HL-60/S4 treated with retinoic acid at 250 ng/mL for 4 days and 3 days (cell line): Measurements from ENCODE around the gene SUSD1.
"Not testable (repeated sequence)": the region's sequence is repeated elsewhere in the genome, so short reads cannot be mapped to it uniquely, and the experiment has no call there.

ENCODE experiments used
- in situ Hi-C: fragments of 300-500 bp; cut with MboI; formaldehyde crosslinking; loops from 2 replicates; pipeline ENCODE4 v1.7.0; 2022; ENCODE audit warnings: low sequenced_read_pairs

The SUSD1 gene

GRCh38 chr9:112174222-112174964, 704 bp downstream of the SUSD1 start:
- in situ Hi-C loops: no loop called here

DNA sequence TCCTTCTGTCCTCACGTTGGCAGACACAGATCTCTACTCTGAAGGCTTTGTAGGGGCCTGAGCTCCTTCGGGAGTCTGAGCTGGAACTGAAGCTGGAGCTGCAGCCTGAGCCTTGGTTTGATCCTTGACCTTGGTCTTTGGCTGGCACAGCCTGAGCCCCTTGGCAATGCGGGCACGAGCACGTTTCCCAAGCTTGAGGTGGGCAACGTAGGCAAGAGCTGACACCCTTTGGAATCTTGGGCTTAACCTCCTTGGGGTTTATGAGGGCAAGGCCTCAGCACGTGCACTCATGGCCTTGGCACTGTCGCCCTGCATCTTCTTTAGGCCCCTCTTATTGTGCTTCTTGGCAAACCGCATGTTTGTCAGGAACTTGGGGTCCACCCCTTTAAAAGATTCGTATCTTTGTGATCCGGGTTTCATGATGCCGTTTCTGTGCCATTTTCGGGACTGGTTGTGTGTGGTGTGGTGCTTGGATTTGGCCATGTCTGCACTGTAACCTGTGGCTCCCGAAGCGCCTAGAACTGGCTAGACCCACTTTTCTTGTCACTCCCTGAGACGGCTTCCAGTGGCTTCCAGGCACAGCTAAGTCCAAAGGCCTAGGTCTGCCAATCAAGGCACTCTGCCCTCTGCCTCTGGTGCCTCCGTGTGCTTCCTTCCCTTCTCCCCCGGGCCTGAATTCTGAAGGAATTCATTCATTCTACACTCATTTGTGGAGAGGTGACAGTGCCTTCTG, 1.4 kb downstream of the SUSD1 start:
- in situ Hi-C loops: no loop called here

GRCh38 chr9:112170968-112171367, 4.1 kb downstream of the SUSD1 start:
- in situ Hi-C loops: no loop called here

DNA sequence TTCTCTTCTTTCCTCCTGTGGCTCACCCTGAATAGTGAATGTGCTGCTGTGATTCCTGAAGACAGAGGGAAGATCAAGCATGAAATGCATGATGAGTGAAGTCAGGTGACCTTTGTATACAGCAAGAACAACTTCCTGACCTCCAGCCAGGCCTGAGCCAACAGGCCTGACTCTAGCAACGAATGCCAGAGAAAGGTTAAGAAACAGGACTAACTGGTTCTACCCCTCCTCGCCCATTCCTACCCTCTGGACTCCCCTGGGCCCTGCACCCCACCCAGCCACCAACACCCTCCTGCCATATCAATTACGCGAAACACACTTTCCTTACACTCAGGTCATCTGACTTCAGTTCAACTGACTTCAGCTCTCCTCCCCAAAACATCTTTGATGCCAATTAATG, 4.9 kb downstream of the SUSD1 start:
- in situ Hi-C loops: no loop called here

- in situ Hi-C loops: no loop called here
Observed at GRCh38 chr9:112169368-112169767, 5.7 kb downstream of the SUSD1 start.

GRCh38 chr9:112168197-112168596, 6.9 kb downstream of the SUSD1 start:
- in situ Hi-C loops: no loop called here

DNA sequence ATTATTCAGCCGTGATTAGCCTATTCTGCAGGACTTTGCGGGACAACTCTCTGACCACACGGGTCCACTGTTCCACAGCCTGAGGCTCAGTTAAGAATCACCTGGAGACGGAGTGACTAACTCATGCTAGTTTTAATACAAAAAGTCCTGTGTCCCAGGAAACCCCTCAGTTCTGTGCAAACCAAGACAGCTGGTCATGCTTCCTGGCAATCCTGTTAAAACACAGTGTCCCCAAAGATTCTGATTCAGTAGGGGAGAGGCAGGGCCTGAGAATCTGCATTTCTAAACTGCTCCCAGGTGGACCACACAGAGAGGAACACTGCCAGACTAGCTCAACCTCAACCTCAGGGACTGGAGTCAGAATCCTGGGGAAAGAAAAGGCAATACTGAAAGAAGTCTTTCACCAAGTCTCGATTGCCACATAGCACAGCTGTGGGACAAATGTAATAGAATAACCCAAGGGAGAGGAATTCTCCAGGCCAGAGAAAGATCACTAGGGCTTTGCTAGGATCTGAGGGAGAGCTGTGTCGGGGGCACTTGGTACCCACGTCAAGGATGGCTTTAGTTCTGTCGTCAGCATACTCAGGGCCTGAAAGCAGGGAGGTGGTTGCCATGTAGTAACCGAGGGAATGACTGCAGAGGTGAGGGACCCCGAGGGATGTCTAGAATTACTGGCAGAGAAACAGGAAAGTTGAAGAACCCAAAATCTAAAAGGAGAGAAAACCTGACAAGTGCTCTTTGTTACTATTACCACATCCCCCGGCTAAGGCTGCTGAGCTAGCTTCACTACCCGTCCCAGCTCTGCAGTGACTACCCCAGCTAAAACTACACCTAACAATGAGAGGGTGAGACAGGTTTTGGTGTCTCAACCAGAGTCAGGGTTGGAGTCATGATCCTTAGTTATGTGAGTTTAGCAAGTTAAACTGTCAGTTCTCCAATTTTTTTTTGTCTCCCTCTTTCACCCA, 8.6 kb downstream of the SUSD1 start:
- in situ Hi-C loops: no loop called here

DNA sequence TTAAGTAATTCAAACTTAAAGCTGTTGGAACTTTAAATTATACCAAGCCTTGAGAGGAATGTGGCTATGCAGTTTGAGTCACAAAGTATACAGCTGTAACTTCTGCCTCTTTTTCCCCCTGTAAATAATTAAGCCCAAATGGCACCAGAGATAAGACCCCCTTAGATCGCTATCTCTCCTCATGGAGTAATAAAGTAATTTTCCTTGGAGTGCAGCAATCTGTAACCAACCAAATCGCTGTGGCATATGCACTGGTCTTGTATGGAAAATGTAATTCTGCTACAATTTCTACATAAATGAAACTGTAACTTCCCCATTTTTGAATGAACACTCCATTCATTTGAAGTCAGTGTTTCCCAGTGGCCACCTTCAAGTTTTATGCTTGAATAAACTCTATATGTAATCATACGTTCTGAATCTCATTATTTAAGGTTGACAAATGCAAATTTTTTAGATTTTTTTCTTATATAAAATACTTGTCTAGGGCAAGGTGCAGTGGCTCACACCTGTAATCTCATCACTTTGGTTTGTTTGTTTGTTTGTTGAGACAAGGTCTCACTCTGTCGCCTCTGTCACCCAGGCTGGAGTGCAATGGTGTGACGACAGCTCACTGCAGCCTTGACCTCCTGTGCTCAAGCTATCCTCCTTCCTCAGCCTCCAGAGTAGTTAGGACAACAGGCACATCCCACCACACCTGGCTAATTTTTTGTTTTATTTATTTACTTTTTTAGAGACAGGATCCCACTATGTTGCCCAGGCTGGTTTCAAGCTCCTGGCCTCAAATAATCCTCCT, 12.3 kb downstream of the SUSD1 start:
- in situ Hi-C loops: no loop called here

DNA sequence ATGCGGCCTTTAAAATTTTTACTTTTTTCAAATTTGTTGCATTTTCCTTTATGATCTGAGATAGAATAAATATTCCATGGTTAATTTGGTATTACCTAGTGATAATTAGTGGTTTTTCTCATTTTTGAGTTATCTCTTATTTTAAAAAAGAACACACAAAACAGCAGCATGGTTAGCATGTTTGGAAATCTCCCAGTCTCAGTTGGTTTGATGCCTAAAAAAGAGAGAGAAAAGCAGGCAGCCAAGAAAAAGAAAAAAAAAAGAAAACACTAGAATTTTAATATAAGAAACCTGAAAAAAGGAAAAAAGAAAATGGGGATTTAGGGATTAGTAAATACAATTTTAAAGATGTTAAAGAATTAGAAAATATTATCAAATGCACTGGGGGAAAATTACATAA, 15.3 kb downstream of the SUSD1 start:
- in situ Hi-C loops: no loop called here

DNA sequence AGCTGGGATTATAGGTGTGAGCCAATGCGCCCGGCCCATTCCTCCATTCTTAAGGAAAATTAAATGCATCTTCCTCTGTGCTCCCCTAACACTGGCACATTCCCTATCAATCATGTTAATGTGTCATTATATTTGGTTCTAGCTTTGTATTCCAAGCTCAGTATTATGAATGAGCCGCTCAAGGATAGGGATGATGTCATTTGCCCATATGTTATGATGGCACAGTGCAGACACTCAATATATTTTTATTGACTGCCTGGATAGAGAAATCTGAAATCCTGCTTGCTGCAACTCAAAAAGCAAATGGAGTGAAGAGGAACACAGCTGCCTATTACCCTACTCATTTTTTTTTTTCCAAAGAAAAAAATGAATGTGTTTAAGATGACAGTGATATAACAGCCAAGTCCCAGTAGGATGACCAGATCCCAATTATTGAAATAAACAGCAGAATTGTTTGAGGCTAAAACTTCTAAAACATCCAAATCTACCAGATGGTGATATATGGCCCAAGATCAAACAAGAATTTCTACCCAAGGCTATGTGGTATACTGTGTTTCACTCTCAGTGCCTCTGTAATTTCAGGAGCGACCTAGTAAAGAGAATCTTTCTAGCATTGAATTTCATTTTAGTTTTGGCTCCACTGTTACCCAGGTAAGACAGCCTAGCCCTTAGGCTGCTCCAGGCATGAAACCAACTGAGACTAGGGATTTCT, 16.3 kb downstream of the SUSD1 start:
- in situ Hi-C loops: no loop called here

DNA sequence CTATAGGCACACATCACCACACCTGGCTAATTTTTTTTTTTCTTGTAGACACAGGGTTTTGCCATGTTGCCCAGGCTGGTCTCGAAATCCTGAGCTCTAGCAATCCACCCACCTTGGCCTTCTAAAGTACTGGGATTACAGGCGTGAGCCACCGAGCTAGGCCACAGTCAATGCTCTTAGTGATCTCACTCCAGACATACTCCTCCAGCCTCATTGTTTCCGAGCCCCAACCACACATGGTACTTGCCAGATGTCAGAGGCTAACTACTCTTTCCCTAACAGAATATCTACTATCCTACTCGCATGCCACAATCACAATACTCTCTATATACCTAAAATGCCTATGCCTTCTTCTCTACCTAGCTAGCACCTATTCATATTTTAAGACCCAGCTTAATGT, 17.1 kb downstream of the SUSD1 start:
- in situ Hi-C loops: no loop called here

GRCh38 chr9:112157087-112157486, 18.0 kb downstream of the SUSD1 start:
- in situ Hi-C loops: no loop called here

DNA sequence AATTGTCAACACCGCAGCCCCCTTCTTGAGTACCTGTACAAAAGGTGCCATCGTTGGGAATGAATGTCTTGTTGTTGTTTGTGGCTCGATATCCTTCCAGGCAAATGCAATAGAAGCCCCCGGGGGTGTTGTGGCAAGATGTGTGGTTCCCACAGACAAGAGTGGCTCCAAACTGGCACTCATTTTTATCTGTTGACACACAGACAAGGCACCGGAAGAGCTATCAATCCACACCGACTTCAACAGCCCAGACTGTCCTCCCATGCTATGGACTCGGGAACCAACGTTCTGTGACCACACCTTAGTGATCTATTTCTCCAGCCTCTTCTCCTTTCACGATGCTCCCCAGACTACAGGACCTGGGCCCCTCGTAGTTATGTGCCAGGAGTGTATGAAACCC, 25.9 kb downstream of the SUSD1 start:
- in situ Hi-C loops: no loop called here

DNA sequence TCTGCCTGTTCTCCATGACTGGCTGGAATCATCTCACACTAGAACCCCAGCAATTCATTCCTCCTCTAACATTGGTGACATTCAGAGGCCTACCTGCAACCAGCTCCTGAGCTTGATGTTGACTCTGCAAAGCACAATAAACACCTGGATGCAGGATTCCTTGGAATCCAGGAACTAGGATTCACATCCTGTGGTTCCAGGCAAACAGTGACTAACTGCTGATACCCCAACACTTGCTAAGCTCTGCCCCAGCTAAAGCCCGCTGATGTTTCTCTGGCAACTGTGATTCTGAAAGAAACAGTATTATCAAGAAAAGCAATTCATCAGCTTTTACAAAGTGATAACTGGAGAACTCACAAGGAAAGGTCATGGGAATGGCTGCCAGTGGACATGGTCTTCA, 29.2 kb downstream of the SUSD1 start:
- in situ Hi-C loops: no loop called here

DNA sequence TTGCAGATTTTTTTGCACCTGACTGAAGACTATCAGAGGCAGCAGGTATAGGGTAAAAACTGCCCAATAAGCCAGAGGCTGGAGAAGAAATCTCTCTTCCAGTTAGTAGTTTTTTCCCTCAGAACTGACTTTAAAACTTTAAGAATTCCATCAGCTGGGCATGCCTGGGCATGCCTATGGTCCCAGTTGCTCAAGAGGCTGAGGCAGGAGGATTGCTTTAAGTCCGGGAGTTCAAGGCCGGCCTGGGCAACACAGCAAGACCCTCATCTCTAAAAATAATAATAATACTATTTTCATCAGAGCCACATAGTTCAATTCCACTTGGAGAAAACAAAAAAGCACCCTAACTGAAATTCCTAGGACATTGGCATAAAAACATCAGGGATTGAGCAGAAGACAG, 30.3 kb downstream of the SUSD1 start:
- in situ Hi-C loops: no loop called here

DNA sequence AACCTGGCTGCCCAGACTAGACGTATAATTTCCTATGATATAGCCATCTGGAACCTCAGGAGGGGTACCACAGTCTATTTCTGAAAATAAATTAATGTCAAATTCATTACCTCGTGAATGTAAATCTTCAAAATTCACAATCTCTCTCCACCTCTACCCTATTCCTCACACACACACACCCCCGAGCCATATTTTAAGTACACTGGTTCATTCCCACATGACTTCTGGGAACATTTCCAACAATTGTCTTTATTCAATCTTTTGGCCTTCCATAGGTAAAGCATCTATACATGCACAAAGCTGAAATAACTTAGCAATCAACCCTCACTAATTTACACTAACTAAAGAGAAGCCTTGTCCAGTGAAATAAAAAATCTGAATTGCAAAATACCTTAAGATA, 32.7 kb downstream of the SUSD1 start:
- in situ Hi-C loops: no loop called here

- in situ Hi-C loops: no loop called here
Observed at GRCh38 chr9:112140936-112141335, 34.2 kb downstream of the SUSD1 start.

DNA sequence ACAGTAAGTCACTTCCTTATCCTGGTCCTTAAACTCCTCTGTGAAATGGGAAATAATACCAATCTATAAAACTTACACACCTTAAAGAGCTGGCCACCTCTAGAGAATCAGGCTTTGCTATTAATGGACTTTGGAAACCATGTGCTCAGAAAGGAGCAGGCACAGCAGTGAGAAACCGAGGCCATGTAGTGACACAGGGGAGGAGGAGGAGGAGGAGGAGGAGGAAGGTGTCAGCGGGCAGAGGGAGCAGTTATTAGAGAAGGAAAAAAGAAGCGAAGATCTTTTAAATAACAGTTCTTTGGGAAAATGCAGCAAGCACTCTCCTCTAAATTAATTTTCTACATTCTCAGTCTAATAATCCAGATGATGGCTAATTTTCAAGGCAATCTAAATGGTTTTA, 38.0 kb downstream of the SUSD1 start:
- in situ Hi-C loops: no loop called here

DNA sequence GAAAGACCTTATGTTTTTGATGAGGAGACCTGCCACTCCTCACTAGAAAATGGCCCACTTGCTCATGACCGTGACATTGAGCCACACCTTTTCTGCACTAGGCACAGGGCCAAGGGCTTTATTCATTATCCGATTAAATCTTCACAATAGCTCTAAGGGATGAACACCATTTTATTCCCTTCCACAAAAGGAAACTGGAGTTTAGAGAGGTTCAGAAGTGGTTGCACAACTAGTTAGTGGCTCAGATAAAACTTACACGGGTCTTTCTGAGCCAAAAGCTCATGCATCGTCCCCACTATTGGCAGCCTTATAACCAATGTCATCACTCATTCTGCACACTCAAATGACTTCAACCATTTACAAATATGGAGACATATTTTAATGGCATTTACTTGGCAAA, 39.4 kb downstream of the SUSD1 start:
- in situ Hi-C loops: no loop called here

GRCh38 chr9:112133806-112134205, 41.3 kb downstream of the SUSD1 start:
- in situ Hi-C loops: not testable (repeated sequence)
